Measurements from ENCODE around the gene EPYC.
"Not testable (repeated sequence)": the region's sequence is repeated elsewhere in the genome, so short reads cannot be mapped to it uniquely, and the experiment has no call there.

Gene EPYC

DNA sequence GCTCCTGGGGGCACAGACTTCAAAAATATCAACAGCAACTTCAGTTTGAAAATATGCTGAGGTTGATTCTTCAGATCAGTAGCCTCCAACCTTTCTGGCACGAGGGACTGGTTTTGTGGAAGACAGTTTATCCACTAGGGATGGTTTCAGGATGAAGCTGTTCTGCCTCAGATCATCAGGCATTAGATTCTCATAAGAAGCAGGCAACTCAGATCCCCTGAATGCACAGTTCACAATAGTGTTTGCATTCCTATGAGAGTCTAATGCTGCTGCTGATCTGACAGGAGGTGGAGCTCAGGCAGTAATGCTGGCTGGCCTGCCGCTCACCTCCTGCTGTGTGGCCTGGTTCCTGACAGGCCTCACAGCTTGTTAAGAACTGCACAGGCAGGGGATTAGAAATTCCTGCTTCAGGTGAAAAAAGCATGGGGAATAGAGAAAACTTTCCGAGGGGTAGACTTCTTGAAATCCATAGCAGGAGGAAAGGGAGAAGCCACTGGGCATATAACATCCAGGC lies 12.8 kb downstream of the EPYC start:
- DNase-seq (ENCODE audit: low read depth): no peak
- H3K4me3 ChIP-seq (ENCODE audit: low read length): no peak overlapping the region
- TF ChIP-seq, protein P1, sequence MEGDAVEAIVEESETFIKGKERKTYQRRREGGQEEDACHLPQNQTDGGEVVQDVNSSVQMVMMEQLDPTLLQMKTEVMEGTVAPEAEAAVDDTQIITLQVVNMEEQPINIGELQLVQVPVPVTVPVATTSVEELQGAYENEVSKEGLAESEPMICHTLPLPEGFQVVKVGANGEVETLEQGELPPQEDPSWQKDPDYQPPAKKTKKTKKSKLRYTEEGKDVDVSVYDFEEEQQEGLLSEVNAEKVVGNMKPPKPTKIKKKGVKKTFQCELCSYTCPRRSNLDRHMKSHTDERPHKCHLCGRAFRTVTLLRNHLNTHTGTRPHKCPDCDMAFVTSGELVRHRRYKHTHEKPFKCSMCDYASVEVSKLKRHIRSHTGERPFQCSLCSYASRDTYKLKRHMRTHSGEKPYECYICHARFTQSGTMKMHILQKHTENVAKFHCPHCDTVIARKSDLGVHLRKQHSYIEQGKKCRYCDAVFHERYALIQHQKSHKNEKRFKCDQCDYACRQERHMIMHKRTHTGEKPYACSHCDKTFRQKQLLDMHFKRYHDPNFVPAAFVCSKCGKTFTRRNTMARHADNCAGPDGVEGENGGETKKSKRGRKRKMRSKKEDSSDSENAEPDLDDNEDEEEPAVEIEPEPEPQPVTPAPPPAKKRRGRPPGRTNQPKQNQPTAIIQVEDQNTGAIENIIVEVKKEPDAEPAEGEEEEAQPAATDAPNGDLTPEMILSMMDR (conservative IDR thresholded peaks at IDR 0.05; ENCODE audit: low read depth, low read length): no peak

DNA sequence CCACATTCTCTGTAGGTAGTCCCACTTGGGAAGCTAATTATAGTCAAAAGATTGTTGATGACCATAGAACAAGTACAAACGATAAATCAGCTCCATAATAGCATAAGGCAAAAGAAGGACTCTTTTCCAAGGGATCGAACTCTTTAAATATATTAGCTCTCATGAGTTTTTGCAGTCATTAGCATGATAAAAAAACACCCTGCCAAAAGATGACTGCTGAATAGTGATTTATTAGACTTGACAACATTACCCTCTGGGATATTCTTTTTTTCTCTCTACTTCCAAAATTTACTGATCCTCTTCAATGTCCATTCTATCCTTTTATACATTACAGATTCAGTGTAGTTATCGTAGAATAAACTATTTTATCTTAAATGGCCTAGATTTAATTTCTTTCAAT lies 14.2 kb downstream of the EPYC start:
- TF ChIP-seq, protein P1 (conservative IDR thresholded peaks at IDR 0.05; ENCODE audit: low read depth, low read length): no peak
- H3K4me3 ChIP-seq (ENCODE audit: low read length): no peak overlapping the region
- DNase-seq (ENCODE audit: low read depth): no peak

DNA sequence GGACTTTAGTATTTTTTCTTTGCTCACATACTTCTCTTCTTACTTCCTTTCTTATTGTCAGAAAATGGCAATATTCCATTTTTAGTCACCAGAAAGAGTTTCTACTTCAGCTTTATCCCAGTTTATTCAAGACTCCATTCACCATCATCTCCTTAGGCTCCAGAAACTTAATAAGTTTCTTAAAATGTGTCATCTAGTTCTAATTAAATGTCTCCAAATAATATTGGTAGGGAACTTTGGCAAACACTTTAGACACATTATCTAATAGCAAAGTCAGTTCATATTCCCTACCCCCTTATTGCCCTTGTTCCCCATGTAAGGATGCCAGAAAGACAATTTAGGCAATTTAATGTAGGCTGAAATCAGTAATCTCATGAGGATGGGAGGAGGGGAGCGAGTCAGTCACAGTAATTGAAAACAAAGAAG lies 15.1 kb downstream of the EPYC start:
- TF ChIP-seq, protein P1 (conservative IDR thresholded peaks at IDR 0.05; ENCODE audit: low read depth, low read length): no peak

DNA sequence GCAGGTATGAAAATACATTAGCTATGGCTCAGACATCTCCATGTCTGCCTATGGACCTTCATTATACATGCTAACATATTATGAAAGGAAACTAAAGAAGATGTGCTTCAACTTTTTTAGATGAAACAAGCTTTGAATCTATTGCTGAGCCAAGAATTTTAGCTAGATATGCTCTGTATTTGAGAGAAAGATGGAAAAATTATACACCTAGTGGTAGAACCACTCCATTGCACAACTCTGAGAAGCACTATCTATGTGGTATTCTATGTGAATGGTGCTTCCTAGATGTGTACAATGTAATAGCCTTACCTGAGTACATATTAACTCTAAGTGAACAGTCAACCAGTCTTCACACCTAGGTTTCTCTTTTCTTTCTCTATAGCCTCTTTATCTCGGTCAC lies 17.3 kb downstream of the EPYC start:
- TF ChIP-seq, protein P1 (conservative IDR thresholded peaks at IDR 0.05; ENCODE audit: low read depth, low read length): peak; percentile 4
- H3K4me3 ChIP-seq (ENCODE audit: low read length): no peak overlapping the region
- DNase-seq (ENCODE audit: low read depth): no peak

More for the DNA sequence above, 15.1 kb downstream of the EPYC start:
- no peak overlapping the region for H3K4me3 ChIP-seq (ENCODE audit: low read length)
- DNase-seq (ENCODE audit: low read depth): no peak

DNA sequence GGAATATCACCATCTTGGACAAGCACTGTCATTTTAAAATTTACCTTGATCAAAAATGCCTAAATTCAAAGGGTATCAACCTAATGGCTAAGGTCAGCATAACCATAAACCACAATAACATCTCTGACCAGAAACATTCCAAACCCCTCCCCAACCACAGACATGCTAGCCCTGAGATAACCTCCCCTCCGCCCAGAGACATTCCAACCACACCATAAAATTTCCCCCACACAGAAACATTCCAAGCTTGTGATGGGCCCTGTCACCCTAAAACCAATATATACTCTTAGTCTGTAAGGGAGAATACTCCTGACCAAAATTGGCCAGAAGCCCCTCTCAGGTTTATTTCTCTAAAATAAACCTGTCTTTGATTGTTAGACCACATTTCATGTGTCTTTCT lies 17.7 kb downstream of the EPYC start:
- TF ChIP-seq, protein P1 (conservative IDR thresholded peaks at IDR 0.05; ENCODE audit: low read depth, low read length): no peak
- no peak for DNase-seq (ENCODE audit: low read depth)
- no peak overlapping the region for H3K4me3 ChIP-seq (ENCODE audit: low read length)

DNA sequence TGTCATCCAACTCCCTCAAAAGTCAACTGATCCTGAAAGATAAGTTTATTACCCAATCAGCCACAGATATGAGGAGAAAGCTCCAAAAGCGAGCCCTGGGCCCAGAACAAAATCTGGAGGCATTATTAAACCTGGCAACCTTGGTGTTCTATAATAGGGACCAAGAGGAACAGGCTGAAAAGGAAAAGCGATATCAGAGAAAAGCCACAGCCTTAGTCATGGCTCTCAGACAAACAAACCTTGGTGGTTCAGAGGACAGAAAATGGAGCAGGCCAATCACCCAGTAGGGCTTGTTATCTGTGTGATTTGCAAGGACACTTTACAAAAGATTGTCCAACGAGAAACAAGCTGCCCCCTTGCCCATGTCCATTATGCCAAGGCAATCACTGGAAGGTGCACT lies 19.4 kb downstream of the EPYC start:
- not testable (repeated sequence) for DNase-seq (ENCODE audit: low read depth); H3K4me3 ChIP-seq (ENCODE audit: low read length)

DNA sequence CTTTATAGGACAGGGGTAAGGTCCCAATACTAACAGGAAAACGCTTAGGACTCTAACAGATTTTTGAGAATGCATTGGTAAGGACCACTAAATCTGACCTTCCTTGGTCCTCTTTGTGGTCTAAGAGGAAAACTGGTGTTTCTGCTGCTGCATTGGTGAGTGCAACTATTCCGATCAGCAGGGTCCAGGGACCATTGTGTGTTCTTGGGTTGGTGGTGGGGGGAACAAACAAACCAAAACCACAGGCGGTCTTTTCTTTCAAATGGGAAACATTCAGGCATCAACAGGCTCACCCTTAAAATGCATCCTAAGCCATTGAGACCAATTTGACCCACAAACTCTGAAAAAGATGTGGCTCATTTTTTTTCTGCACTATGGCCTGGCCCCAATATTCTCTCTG lies 20.7 kb downstream of the EPYC start:
- H3K4me3 ChIP-seq (ENCODE audit: low read length): no peak overlapping the region
- no peak for DNase-seq (ENCODE audit: low read depth)
- TF ChIP-seq, protein P1 (conservative IDR thresholded peaks at IDR 0.05; ENCODE audit: low read depth, low read length): no peak

DNA sequence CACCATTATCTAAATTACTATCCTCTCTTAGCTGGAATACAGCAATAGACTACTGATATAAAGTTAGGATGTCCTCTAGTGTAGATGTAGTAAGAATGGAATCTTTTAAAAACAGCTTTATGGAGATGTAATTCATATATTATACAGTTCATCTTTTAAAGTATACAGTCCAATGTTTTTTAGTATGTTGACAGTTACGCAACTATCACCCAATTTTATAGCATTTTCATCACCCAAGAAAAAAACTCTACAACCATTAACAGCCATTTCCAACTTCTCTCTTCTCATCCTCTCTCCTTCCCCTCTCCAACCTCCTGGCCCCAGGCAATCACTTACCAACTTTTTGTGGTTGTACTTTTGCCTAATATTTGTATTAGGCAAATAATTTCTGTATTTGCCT lies 22.6 kb downstream of the EPYC start:
- H3K4me3 ChIP-seq (ENCODE audit: low read length): no peak overlapping the region
- TF ChIP-seq, protein P1 (conservative IDR thresholded peaks at IDR 0.05; ENCODE audit: low read depth, low read length): no peak
- no peak for DNase-seq (ENCODE audit: low read depth)
